Measurements from ENCODE around the gene SLC35A1.
A peak's percentile ranks its signal among the peaks of the same experiment; 100 is the strongest.
"Not testable (repeated sequence)": the region's sequence is repeated elsewhere in the genome, so short reads cannot be mapped to it uniquely, and the experiment has no call there.

The SLC35A1 gene

DNA sequence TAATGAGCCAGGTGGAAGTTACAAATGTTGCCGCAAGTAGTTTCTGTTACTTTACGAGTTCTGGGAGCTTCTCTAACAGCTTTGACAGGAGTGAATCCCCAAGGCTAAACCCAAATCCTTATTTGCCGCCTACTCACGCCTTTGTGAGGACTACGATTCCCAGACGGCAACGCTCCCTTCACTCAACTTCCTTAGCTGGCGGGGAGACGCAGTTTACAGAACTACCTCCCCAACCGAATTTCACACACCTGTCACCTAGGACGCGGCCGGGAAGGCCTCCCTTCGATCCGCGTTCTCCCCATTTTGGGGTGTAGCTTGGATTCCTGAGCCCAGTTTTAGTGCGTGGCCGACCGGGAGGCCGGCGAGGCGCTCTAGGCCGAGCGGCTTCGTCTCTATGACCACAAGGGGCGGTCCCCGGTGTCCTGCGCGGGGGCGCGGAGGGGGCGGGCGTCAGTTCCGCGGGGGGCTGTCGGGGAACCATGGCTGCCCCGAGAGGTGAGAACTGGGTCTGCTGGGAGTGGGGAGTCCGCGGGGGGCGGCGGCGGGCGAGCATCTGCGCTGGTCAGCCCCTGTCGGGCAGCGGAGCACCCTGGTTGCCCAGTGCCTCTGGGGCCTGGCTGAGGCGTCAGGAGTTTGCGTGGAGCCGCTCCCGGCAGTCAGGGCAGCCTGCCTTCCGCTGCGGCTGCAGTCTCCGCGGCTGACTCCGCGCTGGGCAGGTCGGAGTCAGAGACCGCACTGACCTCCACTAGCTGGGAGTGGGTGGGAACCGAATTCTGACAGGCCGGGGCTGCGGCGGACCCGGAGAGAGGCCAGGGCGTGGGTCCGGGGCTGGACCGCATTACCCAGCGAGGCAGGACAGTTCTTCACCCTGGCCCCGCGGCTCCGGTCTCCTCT is at the start of gene SLC35A1:
Gene SLC35A1, plus strand, starts transcription at position 450 of the 894 bp plus-strand sequence. Its CDS starts 30 bp downstream, at position 480.
- DNase-seq: peak; percentile 82

- no peak for DNase-seq
These were observed 46.0 kb upstream of the SLC35A1 start for GRCh38 chr6:87426789-87427188.

DNA sequence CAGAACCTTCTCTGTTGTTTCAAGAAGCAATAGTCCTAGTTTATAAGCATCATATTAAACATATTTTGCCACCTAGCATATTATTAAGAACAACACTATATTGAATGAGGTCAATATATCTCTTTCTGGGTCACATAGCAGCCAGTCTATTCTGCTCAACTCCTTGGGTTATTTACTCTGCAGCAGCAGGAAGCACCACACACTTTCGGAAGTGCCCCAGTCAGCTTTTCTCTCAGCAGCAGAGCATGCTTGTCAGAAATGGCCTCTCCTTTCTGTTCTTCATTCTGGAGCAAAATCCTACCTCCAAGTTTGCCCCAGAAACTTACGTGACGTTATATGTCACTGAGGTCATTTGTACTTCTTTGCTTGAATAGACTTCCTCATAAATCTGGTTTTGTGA is 42.3 kb upstream of the SLC35A1 start:
- no peak for DNase-seq

GRCh38 chr6:87431263-87431662 is 41.5 kb upstream of the SLC35A1 start:
- no peak for DNase-seq

DNA sequence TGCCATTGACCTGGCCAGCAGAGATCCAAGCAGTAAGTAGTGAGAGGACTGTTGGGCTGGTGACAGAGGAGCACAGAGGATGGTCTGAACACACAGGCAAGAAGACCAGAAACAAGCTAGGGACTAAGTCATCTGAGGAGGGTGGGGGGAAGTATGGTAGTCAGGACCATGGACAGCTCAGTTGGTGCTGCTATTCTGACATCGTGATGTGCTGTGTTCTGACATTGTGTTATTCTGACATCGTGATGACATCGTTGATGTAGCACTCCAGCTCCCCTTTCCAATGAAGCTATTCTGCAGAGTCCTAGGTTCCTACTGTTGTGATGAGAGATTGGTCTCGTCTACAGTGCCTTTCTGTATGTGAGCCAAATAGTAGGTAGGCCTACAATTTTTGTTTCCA is 36.3 kb upstream of the SLC35A1 start:
- DNase-seq: no peak

- DNase-seq: no peak
These were observed 31.1 kb upstream of the SLC35A1 start for GRCh38 chr6:87441711-87442110.

DNA sequence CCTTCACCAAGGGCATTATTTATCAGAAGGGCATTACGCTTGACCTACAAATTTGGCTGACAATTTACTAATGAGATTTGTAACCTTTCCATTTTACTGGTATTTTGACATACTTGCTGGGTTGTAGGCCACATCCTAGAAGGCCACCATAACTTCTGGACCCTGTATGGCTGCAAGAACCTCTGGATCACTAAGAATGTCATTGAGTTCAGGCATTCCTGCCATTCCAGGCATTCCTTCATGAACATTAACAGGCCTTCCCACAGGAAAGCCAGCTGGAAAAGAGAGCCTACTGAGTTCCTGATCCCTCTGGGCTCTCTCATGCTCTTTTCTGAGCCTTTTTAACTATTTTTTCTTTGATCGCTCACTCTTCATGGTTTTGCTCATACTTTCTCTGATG is 28.4 kb upstream of the SLC35A1 start:
- no peak for DNase-seq

GRCh38 chr6:87465051-87465450 is 7.7 kb upstream of the SLC35A1 start:
- no peak for DNase-seq

- peak; percentile 22 for DNase-seq
These were observed 687 bp downstream of the SLC35A1 start for GRCh38 chr6:87473419-87473903.

DNA sequence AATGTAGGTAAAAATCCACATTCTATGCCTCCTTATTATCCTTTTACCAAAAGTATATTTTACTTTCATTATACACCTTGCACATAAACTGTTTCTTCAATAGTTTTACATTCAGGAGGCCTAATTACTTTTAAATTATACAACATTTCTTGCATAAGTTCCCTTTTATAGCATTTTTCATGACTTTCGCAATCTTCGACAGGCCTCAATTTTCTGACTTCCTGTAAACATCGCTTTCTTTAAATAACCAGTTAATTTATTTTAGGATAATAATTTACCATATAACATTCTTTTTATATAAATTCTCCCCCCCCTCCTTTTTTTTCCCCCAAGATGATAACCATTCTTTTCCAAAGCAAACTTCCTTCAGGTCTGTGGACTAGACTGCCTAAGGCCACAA is 9.2 kb downstream of the SLC35A1 start:
- no peak for DNase-seq

DNA sequence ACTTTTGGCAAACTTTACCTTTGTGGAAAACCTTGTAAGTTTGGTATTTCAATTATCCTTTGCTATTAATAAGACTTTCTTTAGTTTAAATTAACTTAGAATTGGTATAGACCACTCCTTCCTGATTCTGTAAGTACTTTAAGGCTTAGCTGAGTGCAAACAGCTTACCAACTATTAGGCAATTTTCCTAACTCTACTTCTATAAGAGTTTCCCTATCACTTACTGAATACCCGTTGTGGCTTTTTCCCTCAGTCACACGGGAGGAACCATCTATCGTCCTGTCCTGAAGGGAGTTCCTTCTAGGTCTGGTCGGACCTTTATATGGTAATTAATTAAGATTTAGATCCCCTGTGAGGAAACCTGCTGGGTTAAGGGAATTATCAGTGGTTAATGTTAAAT is 9.6 kb downstream of the SLC35A1 start:
- no peak for DNase-seq

GRCh38 chr6:87483929-87484328 is 11.2 kb downstream of the SLC35A1 start:
- no peak for DNase-seq

- DNase-seq: no peak
These were observed 11.7 kb downstream of the SLC35A1 start for GRCh38 chr6:87484491-87484890.

GRCh38 chr6:87487555-87487954 is 14.8 kb downstream of the SLC35A1 start:
- no peak for DNase-seq

DNA sequence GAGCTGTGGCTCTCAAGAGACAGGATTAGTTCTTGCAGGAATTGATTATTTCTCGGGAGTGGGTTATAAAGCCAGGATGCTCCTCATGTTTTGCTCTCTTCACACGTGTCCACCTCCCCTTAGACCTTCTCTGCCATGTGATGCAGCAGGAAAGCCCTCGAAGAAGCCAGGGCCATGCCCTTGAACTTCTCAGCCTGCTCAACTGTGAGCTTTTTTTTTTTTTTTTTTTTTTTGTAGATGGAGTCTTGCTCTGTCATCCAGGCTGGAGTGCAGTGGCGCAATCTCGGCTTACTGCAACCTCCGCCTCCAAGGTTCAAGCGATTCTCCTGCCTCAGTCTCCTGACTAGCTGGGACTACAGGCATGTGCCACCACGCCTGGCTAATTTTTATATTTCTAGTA is 16.6 kb downstream of the SLC35A1 start:
- not testable (repeated sequence) for DNase-seq

GRCh38 chr6:87494761-87495422 is 22.1 kb downstream of the SLC35A1 start:
- no peak for DNase-seq

GRCh38 chr6:87498048-87498447 is 25.3 kb downstream of the SLC35A1 start:
- no peak for DNase-seq

GRCh38 chr6:87501809-87502572 is 29.2 kb downstream of the SLC35A1 start:
- DNase-seq: no peak

- DNase-seq: no peak
These were observed 31.7 kb downstream of the SLC35A1 start for GRCh38 chr6:87504441-87504840.

DNA sequence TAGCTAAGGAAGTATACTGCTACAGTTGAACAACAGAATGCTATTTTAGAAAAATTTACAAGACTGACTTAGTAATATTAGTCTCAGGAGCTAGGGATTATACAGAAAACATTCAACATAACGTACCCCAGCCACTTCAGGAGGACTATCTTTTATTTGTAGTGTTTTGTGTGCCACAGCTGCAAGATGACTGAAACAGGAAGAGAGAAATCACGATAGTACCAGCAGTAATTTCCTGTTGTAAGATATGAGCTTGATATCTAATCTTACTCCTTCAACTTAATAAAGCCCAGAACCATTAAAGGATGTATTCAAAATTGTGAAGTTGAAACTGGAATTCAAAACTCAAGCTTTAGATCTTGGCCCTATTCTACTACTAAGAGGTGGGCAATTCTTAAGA is 42.1 kb downstream of the SLC35A1 start:
- no peak for DNase-seq

DNA sequence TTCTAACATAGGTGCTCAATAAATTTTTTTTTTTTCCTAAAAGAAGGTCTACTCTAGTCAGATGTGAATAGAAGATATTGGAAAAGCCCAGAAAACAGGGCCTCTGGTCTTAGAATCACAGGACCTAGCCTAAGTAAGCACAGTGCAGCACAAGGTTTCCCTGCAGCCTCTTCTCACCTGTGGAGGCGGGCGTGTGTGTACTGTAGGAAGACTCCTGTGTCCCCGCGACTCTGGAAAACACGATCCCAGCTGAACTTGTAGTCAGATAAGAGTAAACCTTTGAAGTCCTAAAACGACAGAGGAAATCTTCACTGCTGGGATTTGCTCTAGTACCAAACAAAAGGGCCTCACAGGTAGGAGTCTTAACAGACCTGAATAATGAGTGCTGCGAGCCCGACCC is 45.7 kb downstream of the SLC35A1 start:
- no peak for DNase-seq

DNA sequence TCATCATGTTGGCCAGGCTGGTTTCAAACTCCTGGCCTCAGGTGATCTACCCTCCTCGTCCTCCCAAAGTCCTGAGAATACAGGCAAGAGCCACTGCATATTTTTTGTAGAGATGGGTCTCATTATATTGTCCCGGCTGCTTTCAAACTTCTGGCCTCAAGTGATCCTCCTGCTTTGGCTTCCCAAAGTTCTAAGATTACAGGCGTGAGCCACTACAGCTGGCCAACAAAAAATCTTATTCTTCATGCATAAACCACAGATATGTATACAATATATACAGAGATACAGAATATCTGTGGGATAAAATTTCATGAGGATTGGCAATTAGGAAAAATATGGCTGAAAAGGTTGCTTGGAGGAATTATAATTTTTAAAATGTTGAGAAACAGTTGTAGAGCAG is 49.9 kb downstream of the SLC35A1 start:
- no peak for DNase-seq

DNA sequence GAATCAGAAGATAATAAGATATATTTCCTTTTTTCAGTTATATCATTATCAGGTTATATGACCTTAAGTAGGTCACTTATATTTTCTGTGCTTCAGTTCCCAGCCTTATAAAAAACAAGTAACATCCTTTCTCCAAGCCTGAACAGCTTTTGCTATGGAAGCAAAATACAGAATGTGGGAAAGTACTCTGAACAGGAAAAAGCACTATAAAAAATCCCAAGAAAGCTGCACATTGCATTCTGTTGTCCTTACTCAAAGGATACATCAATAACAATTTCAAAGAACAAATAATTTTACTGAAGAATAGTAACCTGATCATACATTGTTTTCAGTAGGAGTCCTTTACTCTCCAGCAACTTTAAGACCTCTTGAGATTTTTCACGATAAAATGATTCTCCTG is 56.4 kb downstream of the SLC35A1 start:
- no peak for DNase-seq

Data from NCI-H2227 treated with DMSO at 0.1 percent for 48 hours (cell line).